ENCODE results near the gene DDX39B. TPM values are rescaled to one million over a fixed set of nuclear protein-coding genes. Genes with fewer than 3 reads are reported as not detected.

Gene DDX39B
- total and polyA plus RNA-seq, 2 of the 4 experiments (the other 2 are of a cell fraction), result 371 to 796 TPM

DNA sequence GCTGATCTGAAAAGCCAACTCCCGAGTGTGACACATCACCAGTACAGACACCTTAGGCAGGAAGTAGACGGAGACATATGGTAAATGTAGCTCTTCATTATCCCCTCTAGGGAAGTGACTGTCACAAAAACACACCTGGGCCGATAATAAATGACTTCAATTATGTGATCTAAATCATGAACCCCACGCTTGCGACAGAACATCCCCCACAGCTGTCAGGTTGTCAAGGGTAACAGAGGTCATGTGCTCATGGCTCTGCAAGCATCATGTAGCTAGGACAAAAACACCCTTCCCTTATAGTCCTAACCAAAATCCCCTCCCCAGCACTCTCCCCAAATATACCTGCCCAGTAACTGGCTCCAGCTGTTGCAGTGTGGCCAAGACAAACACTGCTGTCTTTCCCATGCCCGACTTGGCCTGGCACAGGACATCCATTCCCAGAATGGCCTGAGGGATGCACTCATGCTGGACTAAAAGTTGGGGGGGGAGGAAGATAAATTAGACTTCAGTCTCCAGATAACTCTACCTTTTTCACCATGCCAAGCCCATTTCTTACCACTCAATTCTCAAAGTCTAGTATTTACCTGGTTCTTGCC, 2.9 kb downstream of the DDX39B start:
- in situ Hi-C loops (cut with MboI; ENCODE audit: low sequenced_read_pairs), result no loop called here
- no peak overlapping the region for H2BK5ac ChIP-seq (ENCODE audit: low read depth, low read length, poor library complexity, severe bottlenecking)
- no peak overlapping the region for H2BK15ac ChIP-seq (ENCODE audit: low read depth, low read length)
- H3K79me1 ChIP-seq (ENCODE audit: low read depth in 1 of 2, low read length in 2 of 2), result peaks cover 28 to 73% of the 10 kb centered on the region in 2 experiments
- H3K27me3 ChIP-seq (ENCODE audit: control insufficient read depth, insufficient read depth, low read length), result no peaks in the 10 kb centered on the region
- H3K36me3 ChIP-seq (ENCODE audit: control insufficient read depth, insufficient read depth, low read length), result peaks cover 52% of the 10 kb centered on the region
- H4K20me1 ChIP-seq (ENCODE audit: insufficient read depth, low read length), result peaks cover 78% of the 10 kb centered on the region
- H3K56ac ChIP-seq (ENCODE audit: extremely low read depth, insufficient read depth, low read length), result no peak overlapping the region
- H3K4me2 ChIP-seq (ENCODE audit: low read depth, low read length), result peak overlapping the region; percentile 29; the same call in 1 of the 2 replicates
- no peak overlapping the region for H4K5ac ChIP-seq (ENCODE audit: low read depth, low read length)
- H3K9ac ChIP-seq (ENCODE audit: low read depth, low read length), result no peak overlapping the region
- intact Hi-C loops (cut with micrococcal nuclease), result no loop called here
- TF ChIP-seq CEBPB (IDR thresholded peaks at IDR 0.05; ENCODE audit: low read depth, low read length) (no peak), FOS (IDR thresholded peaks at IDR 0.05; ENCODE audit: low read depth, low read length) (no peak), BHLHE40 (IDR thresholded peaks at IDR 0.05; ENCODE audit: low read depth, low read length) (no peak)
- no peak overlapping the region for H2AK5ac ChIP-seq (ENCODE audit: low read depth, low read length)
- no peak overlapping the region for H3K18ac ChIP-seq (ENCODE audit: low read depth, low read length)
- H3K14ac ChIP-seq (replicated peaks; ENCODE audit: low read depth, low read length), result no peak overlapping the region
- ChIA-PET CTCF (interaction anchor here (1.0 to 1.2 kb wide), 2 partner anchors 44 to 46 kb away, joined by 3 to 4 read pairs; no protein-coding TSS in a partner anchor), POLR2A (ENCODE audit: unreplicated experiment) (no interaction called here)
- ATAC-seq (ENCODE audit: low read depth) (no peak), DNase-seq (no peak)
- H3K4me3 ChIP-seq (ENCODE audit: insufficient read depth, low read depth, low read length), result no peak overlapping the region
- H2AFZ ChIP-seq (replicated peaks; ENCODE audit: low read length, poor library complexity), result no peak overlapping the region
- H3K9me1 ChIP-seq (ENCODE audit: insufficient read depth, low read length), result 0 out of 2 replicates have a peak, but pooled peaks cover 6% of the 10 kb centered on the region
- H4K91ac ChIP-seq (ENCODE audit: insufficient read depth, low read depth, low read length), result no peak overlapping the region
- no peak overlapping the region for H3K27ac ChIP-seq (ENCODE audit: insufficient read depth, low read length)
- WGBS, 2 experiments (ENCODE audit: extremely low coverage in 2 of 2, insufficient read length in 1 of 2), result 94% methylated on average over 3 of the region's 6 CpGs; no CpG with 5 or more reads in 1 of the 2 experiments
- BruUV-seq (replicated peaks), result no TSS peak
- dilution Hi-C loops (cut with HindIII; ENCODE audit: low sequenced_read_pairs, unreplicated experiment), result no loop called here
- H2BK20ac ChIP-seq (ENCODE audit: low read depth, low read length), result no peak overlapping the region
- no peak overlapping the region for H2AK9ac ChIP-seq (replicated peaks; ENCODE audit: low read depth, low read length, poor library complexity)
- no peak overlapping the region for H3K4ac ChIP-seq (ENCODE audit: low read depth, low read length)
- peak overlapping the region; percentile 50; the same call in 1 of the 2 replicates for H3K23ac ChIP-seq (ENCODE audit: low read depth, low read length)
- H2BK120ac ChIP-seq (ENCODE audit: low read depth, low read length), result no peak overlapping the region
- no peaks in the 10 kb centered on the region for H3K9me3 ChIP-seq (ENCODE audit: control insufficient read depth, insufficient read depth, low read length)
- peaks cover 10% of the 10 kb centered on the region for H3K4me1 ChIP-seq (ENCODE audit: control insufficient read depth, insufficient read depth, low read length)
- no peak overlapping the region for H4K8ac ChIP-seq (ENCODE audit: low read depth in 2 of 2, low read length in 2 of 2)
